Endothelial cell of umbilical vein (primary cell): ENCODE measurements around the gene DGKB. TPM values are rescaled to one million over a fixed set of nuclear protein-coding genes. Genes with fewer than 3 reads are reported as not detected.

Experiments
- BruUV-seq: library from RNA; stranded (reverse); fragments of 400-500 nt; replicated peaks from 2 replicates; lab custom pipeline; 2021; lab: Mats Ljungman, UMichigan
- CTCF ChIA-PET: fragments of 300-600, 350-600 bp; sonication (Branson Sonifier 250); formaldehyde crosslinking; loops from one replicate; lab custom pipeline; 2021; ENCODE audit warnings: antibody characterized with exemption, inconsistent platforms; lab: Charles Lee
- POLR2A ChIA-PET: fragments of 300-600, 350-600 bp; sonication (Branson Sonifier 250); formaldehyde crosslinking; loops from one replicate; lab custom pipeline; 2021; ENCODE audit warnings: antibody characterized with exemption, inconsistent platforms; lab: Charles Lee
- DNase-seq: peaks from one replicate; pipeline ENCODE4 v3.0.0-alpha.2; 2011; ENCODE audit warnings: low read depth, low spot score
- FAIRE-seq: peaks from 2 replicates; lab custom pipeline; 2011; peaks lifted over from hg19 to GRCh38; lab: Jason Lieb, UNC
- H2AFZ ChIP-seq: 2 replicates; pipeline ENCODE4 v1.6.0; 2012; ENCODE audit warnings: low read depth, low read length, control low read depth, inconsistent platforms
- H3K27ac ChIP-seq: 2 replicates; pipeline ENCODE4 v1.5.1; 2011; ENCODE audit warnings: low read depth, mild to moderate bottlenecking, control low read depth, low read length, moderate library complexity; ENCODE audit not compliant: insufficient read depth
- H3K27me3 ChIP-seq, 2 experiments: 2 replicates each; pipeline versions ENCODE4 v1.6.0 to v1.6.1; 2011; ENCODE audit warnings: low read length in 2 of 2, mixed read lengths in 1 of 2; ENCODE audit not compliant: control insufficient read depth in 2 of 2, insufficient read depth in 2 of 2
- H3K36me3 ChIP-seq, 2 experiments: 2 replicates in 1 of 2; 3 replicates in 1 of 2; pipeline ENCODE4 v1.5.1; 2011; ENCODE audit warnings: low read length in 2 of 2, mild to moderate bottlenecking in 1 of 2, moderate library complexity in 1 of 2; ENCODE audit not compliant: control insufficient read depth in 2 of 2, insufficient read depth in 2 of 2; ENCODE audit errors: extremely low read depth in 1 of 2
- H3K4me1 ChIP-seq: 3 replicates; pipeline ENCODE4 v1.5.1; 2011; ENCODE audit warnings: mild to moderate bottlenecking, low read length; ENCODE audit not compliant: control insufficient read depth, insufficient read depth; ENCODE audit errors: extremely low read depth
- H3K4me2 ChIP-seq: 2 replicates; pipeline ENCODE4 v1.6.1; 2011; ENCODE audit warnings: low read length, control low read depth, mixed read lengths; ENCODE audit not compliant: insufficient read depth
- H3K4me3 ChIP-seq, 3 experiments: fragments of 200-600 bp in 1 of 3; sonication (generic), shearing (Covaris generic) in 1 of 3; replicated peaks in 1 of 3; 2 replicates each; pipeline ENCODE4 v1.5.1; 2011 to 2016; ENCODE audit warnings: control low read depth in 3 of 3, low read length in 3 of 3, mild to moderate bottlenecking in 2 of 3, inconsistent platforms in 1 of 3, low read depth in 1 of 3, moderate library complexity in 1 of 3; ENCODE audit not compliant: insufficient read depth in 1 of 3
- H3K79me2 ChIP-seq: 2 replicates; pipeline ENCODE4 v1.6.0; 2012; ENCODE audit warnings: low read length, inconsistent platforms; ENCODE audit not compliant: control insufficient read depth, insufficient read depth
- H3K9ac ChIP-seq: replicated peaks from 2 replicates; pipeline ENCODE3; 2011; ENCODE audit warnings: low read length, control low read depth; ENCODE audit not compliant: insufficient read depth; ENCODE audit errors: extremely low read depth
- H3K9me1 ChIP-seq: replicated peaks from 3 replicates; pipeline ENCODE4 v1.6.0; 2011; ENCODE audit warnings: mild to moderate bottlenecking, low read length; ENCODE audit not compliant: control insufficient read depth, insufficient read depth; ENCODE audit errors: extremely low read depth
- H3K9me3 ChIP-seq: replicated peaks from 2 replicates; pipeline ENCODE4 v1.5.1; 2012; ENCODE audit warnings: low read length, inconsistent platforms; ENCODE audit not compliant: control insufficient read depth, insufficient read depth
- H4K20me1 ChIP-seq: replicated peaks from 2 replicates; pipeline ENCODE3; 2011; ENCODE audit warnings: mild to moderate bottlenecking, low read length; ENCODE audit not compliant: control insufficient read depth, insufficient read depth; ENCODE audit errors: extremely low read depth
- EZH2 ChIP-seq: IDR thresholded peaks from 2 replicates; pipeline ENCODE4 v1.6.1; 2012; ENCODE audit warnings: borderline replicate concordance, low read depth, mild to moderate bottlenecking, moderate library complexity, low read length, inconsistent platforms; ENCODE audit not compliant: severe bottlenecking
- FOS ChIP-seq: IDR thresholded peaks from 2 replicates; pipeline ENCODE4 v1.6.1; 2011; ENCODE audit warnings: mild to moderate bottlenecking, low read length, moderate library complexity, borderline replicate concordance; ENCODE audit not compliant: insufficient read depth
- GATA2 ChIP-seq: IDR thresholded peaks from 2 replicates; pipeline ENCODE4 v1.7.0; 2011; ENCODE audit warnings: low read depth, mild to moderate bottlenecking, moderate library complexity, mixed read lengths, low read length; ENCODE audit not compliant: insufficient read length, insufficient read depth
- JUN ChIP-seq: IDR thresholded peaks from 2 replicates; pipeline ENCODE4 v1.6.1; 2011; ENCODE audit warnings: borderline replicate concordance, low read depth; ENCODE audit not compliant: insufficient read length, insufficient read depth
- MYC ChIP-seq: IDR thresholded peaks from one replicate; pipeline ENCODE4 v1.6.1; 2011; ENCODE audit warnings: mild to moderate bottlenecking, low read depth, low read length
- POLR2A ChIP-seq: IDR thresholded peaks from 2 replicates; pipeline ENCODE4 v1.6.1; 2012; ENCODE audit warnings: low read depth, mild to moderate bottlenecking, control low read depth, low read length
- POLR2AphosphoS5 ChIP-seq: IDR thresholded peaks from 2 replicates; pipeline ENCODE4 v1.6.1; 2012; ENCODE audit warnings: low read depth, mild to moderate bottlenecking, control low read depth, low read length, moderate library complexity; ENCODE audit not compliant: insufficient read depth
- dilution Hi-C: fragments of 300-500 bp; cut with MboI; formaldehyde crosslinking; loops from one replicate; pipeline ENCODE4 v1.15.0; 2019; ENCODE audit warnings: low sequenced_read_pairs; ENCODE audit not compliant: extremely low pct_ligation_motif_present
- intact Hi-C: fragments of 100-400 bp; cut with micrococcal nuclease; formaldehyde crosslinking; loops from one replicate; pipeline ENCODE4 v1.10.0; 2022
- polyA plus RNA-seq, 4 experiments: library from polyadenylated mRNA; depleted of rRNA in 3 of 4; stranded (reverse) in 3 of 4; unstranded in 1 of 4; fragments of >200 nt; gene quantifications; 2 replicates each; pipeline versions ENCODE4 v1.2.1 to v1.2.3, GENCODE V29; 2011 to 2012; ENCODE audit warnings: missing spikeins in 1 of 4
- total RNA-seq: library from RNA; stranded (reverse); gene quantifications from 2 replicates; pipeline ENCODE4 v1.2.3, GENCODE V29; 2021
- TF ChIP-seq, protein P1 (sequence below): IDR thresholded peaks from 2 replicates; pipeline ENCODE4 v1.6.1; 2011; ENCODE audit not compliant: insufficient read depth, insufficient read length
- TF ChIP-seq, protein P2 (sequence below), 2 donors: IDR thresholded peaks; 1 replicate in 1 of 2; 2 replicates in 1 of 2; pipeline ENCODE4 v1.5.1; 2011; ENCODE audit warnings: low read length in 2 of 2, mild to moderate bottlenecking in 2 of 2, moderate library complexity in 2 of 2, control low read depth in 1 of 2, inconsistent platforms in 1 of 2, low read depth in 1 of 2; ENCODE audit not compliant: insufficient read depth in 1 of 2; ENCODE audit errors: extremely low read depth in 1 of 2

Gene DGKB
- total and polyA plus RNA-seq, 2 donors (not counting 3 experiments of a cell fraction or from before 2014, with no cell fraction given) = not detected

GRCh38 chr7:14340393-14341074 is 562.0 kb downstream of the DGKB start:
- H3K79me2 ChIP-seq = no peaks in the 10 kb centered on the region
- H3K9me3 ChIP-seq = no peaks in the 10 kb centered on the region
- H3K4me3 ChIP-seq = no peak overlapping the region
- no peaks in the 10 kb centered on the region for H3K4me1 ChIP-seq
- H3K36me3 ChIP-seq = no peaks in the 10 kb centered on the region
- dilution Hi-C loops = no loop called here
- H3K4me2 ChIP-seq = no peak overlapping the region
- ChIA-PET CTCF (no interaction called here), POLR2A (no interaction called here)
- no peaks in the 10 kb centered on the region for H3K27me3 ChIP-seq
- H3K27ac ChIP-seq = no peak overlapping the region
- H4K20me1 ChIP-seq = no peaks in the 10 kb centered on the region
- no TSS peak for BruUV-seq
- DNase-seq (no peak), FAIRE-seq (no peak)
- H3K9ac ChIP-seq = no peak overlapping the region
- intact Hi-C loops = no loop called here
- TF ChIP-seq MYC (no peak), POLR2AphosphoS5 (no peak), POLR2A (no peak), FOS (no peak)
- H2AFZ ChIP-seq = no peak overlapping the region
- no peaks in the 10 kb centered on the region for H3K9me1 ChIP-seq

DNA sequence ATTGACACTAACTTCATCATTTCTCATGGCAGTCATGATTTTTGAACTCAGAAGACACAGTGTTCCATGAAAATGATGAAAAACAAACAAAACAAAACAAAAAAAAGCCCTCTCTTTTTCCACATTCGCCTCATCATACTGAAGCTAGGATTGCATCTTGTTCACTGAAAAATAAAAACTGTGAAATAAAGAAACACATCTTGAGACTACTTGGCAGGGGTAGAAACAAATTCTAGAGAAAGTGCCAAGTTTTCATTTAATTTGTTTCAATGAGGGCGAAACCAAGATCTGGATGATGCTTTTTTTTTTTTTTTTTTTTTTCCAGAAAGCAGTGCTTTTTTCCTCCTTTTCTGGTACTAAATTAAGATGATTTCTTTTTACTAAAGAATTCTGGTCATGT is 562.7 kb downstream of the DGKB start:
- no peaks in the 10 kb centered on the region for H3K36me3 ChIP-seq
- DNase-seq (no peak), FAIRE-seq (no peak)
- no peaks in the 10 kb centered on the region for H3K9me1 ChIP-seq
- H4K20me1 ChIP-seq = no peaks in the 10 kb centered on the region
- H3K4me3 ChIP-seq = no peak overlapping the region
- dilution Hi-C loops (no loop called here), intact Hi-C loops (no loop called here)
- no peaks in the 10 kb centered on the region for H3K9me3 ChIP-seq
- H3K4me2 ChIP-seq = no peak overlapping the region
- H3K27me3 ChIP-seq = no peaks in the 10 kb centered on the region
- H3K9ac ChIP-seq = no peak overlapping the region
- ChIA-PET CTCF (no interaction called here), POLR2A (no interaction called here)
- H3K79me2 ChIP-seq = no peaks in the 10 kb centered on the region
- no peaks in the 10 kb centered on the region for H3K4me1 ChIP-seq
- TF ChIP-seq, protein P1, sequence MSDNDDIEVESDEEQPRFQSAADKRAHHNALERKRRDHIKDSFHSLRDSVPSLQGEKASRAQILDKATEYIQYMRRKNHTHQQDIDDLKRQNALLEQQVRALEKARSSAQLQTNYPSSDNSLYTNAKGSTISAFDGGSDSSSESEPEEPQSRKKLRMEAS = no peak
- TF ChIP-seq, protein P2, sequence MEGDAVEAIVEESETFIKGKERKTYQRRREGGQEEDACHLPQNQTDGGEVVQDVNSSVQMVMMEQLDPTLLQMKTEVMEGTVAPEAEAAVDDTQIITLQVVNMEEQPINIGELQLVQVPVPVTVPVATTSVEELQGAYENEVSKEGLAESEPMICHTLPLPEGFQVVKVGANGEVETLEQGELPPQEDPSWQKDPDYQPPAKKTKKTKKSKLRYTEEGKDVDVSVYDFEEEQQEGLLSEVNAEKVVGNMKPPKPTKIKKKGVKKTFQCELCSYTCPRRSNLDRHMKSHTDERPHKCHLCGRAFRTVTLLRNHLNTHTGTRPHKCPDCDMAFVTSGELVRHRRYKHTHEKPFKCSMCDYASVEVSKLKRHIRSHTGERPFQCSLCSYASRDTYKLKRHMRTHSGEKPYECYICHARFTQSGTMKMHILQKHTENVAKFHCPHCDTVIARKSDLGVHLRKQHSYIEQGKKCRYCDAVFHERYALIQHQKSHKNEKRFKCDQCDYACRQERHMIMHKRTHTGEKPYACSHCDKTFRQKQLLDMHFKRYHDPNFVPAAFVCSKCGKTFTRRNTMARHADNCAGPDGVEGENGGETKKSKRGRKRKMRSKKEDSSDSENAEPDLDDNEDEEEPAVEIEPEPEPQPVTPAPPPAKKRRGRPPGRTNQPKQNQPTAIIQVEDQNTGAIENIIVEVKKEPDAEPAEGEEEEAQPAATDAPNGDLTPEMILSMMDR (IDR thresholded peaks at IDR 0.05; ENCODE audit: extremely low read depth in 1 of 2, insufficient read depth in 1 of 2, low read depth in 1 of 2, low read length in 2 of 2) = no peak
- TF ChIP-seq POLR2A (no peak), EZH2 (no peak), JUN (no peak), POLR2AphosphoS5 (no peak), MYC (no peak), FOS (no peak), GATA2 (no peak)
- H3K27ac ChIP-seq = no peak overlapping the region
- no TSS peak for BruUV-seq
- no peak overlapping the region for H2AFZ ChIP-seq
